Upper lobe of left lung (tissue), 4 donors: Measurements from ENCODE around the gene LYSET.

Experiments
- EP300 ChIP-seq, 4 donors: sonication (generic); formaldehyde crosslinking; IDR thresholded peaks; one replicate each; pipeline ENCODE4 v1.5.1; 2017; ENCODE audit warnings: antibody characterized with exemption in 4 of 4, control low read depth in 2 of 4
- POLR2A ChIP-seq, 4 donors: fragments of 450-650 bp; IDR thresholded peaks; one replicate each; pipeline ENCODE4 v1.5.1; 2016 to 2017; ENCODE audit warnings: antibody characterized with exemption in 4 of 4, mild to moderate bottlenecking in 2 of 4
- TF ChIP-seq, protein P1 (sequence below), 6 experiments: fragments of 450-650 bp in 4 of 6; fragments of 200-600 bp in 2 of 6; sonication (generic) in 2 of 6; IDR thresholded peaks; one replicate each; pipeline ENCODE4 v1.5.1; 2016 to 2019; ENCODE audit warnings: antibody characterized with exemption in 6 of 6

DNA sequence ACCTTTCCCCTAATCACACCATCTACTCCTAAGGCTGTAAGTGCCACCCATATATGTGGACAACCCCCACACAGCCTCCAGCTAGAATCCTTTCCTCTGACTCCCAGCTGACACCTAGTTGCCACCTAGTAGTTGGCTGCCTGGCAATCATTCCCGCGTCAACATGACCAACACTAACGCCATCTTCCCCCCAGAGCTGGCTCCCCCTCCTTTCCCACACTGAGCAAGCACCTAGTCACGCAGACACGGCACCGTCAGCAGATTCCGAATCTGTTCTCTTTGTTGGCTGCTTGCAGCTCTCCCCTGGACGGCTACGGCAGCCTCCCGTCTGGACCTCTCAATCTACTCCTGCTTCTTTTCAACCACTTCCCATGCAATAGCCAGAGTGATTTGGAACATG lies 49.7 kb downstream of the LYSET start:
- TF ChIP-seq, protein P1, sequence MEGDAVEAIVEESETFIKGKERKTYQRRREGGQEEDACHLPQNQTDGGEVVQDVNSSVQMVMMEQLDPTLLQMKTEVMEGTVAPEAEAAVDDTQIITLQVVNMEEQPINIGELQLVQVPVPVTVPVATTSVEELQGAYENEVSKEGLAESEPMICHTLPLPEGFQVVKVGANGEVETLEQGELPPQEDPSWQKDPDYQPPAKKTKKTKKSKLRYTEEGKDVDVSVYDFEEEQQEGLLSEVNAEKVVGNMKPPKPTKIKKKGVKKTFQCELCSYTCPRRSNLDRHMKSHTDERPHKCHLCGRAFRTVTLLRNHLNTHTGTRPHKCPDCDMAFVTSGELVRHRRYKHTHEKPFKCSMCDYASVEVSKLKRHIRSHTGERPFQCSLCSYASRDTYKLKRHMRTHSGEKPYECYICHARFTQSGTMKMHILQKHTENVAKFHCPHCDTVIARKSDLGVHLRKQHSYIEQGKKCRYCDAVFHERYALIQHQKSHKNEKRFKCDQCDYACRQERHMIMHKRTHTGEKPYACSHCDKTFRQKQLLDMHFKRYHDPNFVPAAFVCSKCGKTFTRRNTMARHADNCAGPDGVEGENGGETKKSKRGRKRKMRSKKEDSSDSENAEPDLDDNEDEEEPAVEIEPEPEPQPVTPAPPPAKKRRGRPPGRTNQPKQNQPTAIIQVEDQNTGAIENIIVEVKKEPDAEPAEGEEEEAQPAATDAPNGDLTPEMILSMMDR (IDR thresholded peaks at IDR 0.05): no peak
- no peak for TF ChIP-seq POLR2A (IDR thresholded peaks at IDR 0.05)
- TF ChIP-seq EP300 (IDR thresholded peaks at IDR 0.05): no peak
